Measurements from ENCODE around the gene NPC1L1.

- no peak for TF ChIP-seq CTCF (conservative IDR thresholded peaks at IDR 0.05; ENCODE audit: low read length)
- no peak for TF ChIP-seq EZH2phosphoT487 (IDR thresholded peaks at IDR 0.05; ENCODE audit: borderline replicate concordance, low read depth, low read length)
Measured at GRCh38 chr7:44519546-44519945, 21.6 kb downstream of the NPC1L1 start.

All from OCI-LY7 (cell line).